Progenitor cell of endocrine pancreas (in vitro differentiated cells): ENCODE measurements around the gene DDO. TPM values are rescaled to one million over a fixed set of nuclear protein-coding genes. Genes with fewer than 3 reads are reported as not detected.

Source experiments
- DNase-seq: peaks from one replicate; pipeline ENCODE4 v3.0.0; 2021; ENCODE audit warnings: low spot score; ENCODE audit not compliant: unreplicated experiment
- H3K27ac Mint-ChIP-seq: 2 replicates; pipeline ENCODE4 v1.8.0; 2021; ENCODE audit warnings: mild to moderate bottlenecking, moderate library complexity, mixed read lengths
- H3K27me3 Mint-ChIP-seq: 2 replicates; pipeline ENCODE4 v1.8.0; 2021; ENCODE audit warnings: mixed read lengths
- H3K36me3 Mint-ChIP-seq: 2 replicates; pipeline ENCODE4 v1.8.0; 2022; ENCODE audit warnings: mixed read lengths; ENCODE audit not compliant: insufficient read depth
- H3K4me1 Mint-ChIP-seq: 2 replicates; pipeline ENCODE4 v1.8.0; 2021; ENCODE audit warnings: low read depth, mixed read lengths
- H3K4me3 Mint-ChIP-seq: 2 replicates; pipeline ENCODE4 v1.8.0; 2021; ENCODE audit warnings: low read depth, mild to moderate bottlenecking, moderate library complexity, mixed read lengths
- H3K9me3 Mint-ChIP-seq: 2 replicates; pipeline ENCODE4 v1.8.0; 2021; ENCODE audit warnings: low read depth, mixed read lengths
- CTCF ChIP-seq: fragments of 200-600 bp; sonication (generic); IDR thresholded peaks from one replicate; pipeline ENCODE4 v1.5.0; 2021; ENCODE audit warnings: antibody characterized with exemption, mild to moderate bottlenecking; ENCODE audit not compliant: unreplicated experiment
- long read RNA-seq: library from polyadenylated mRNA; unstranded; transcript quantifications from one replicate; pipeline ENCODE4 v2.0.0, GENCODE V29; 2020
- total RNA-seq: library from RNA; stranded (reverse); gene quantifications from 2 replicates; pipeline ENCODE4 v1.2.1, GENCODE V29; 2021

Gene DDO
- not detected in 2 replicates for total RNA-seq
- long read RNA-seq = 0 reads

- DNase-seq = no peak
- H3K27ac Mint-ChIP-seq = no peak within 1 kb of the TSS
- H3K27me3 Mint-ChIP-seq = no peaks in the 10 kb centered on the region
- no peak for TF ChIP-seq CTCF
- no peak within 1 kb of the TSS for H3K4me3 Mint-ChIP-seq
- H3K36me3 Mint-ChIP-seq = no peaks in the 10 kb centered on the region
- peaks cover 21% of the 10 kb centered on the region for H3K4me1 Mint-ChIP-seq
- H3K9me3 Mint-ChIP-seq = no peaks in the 10 kb centered on the region
Measured at GRCh38 chr6:110415086-110415916, at the start of gene DDO. DDO (minus strand) TSS chr6:110415575; CDS start chr6:110413462, 2,113 bp downstream.

GRCh38 chr6:110462884-110463481 is 47.6 kb upstream of the DDO start:
- DNase-seq = no peak
- no peak overlapping the region for H3K4me3 Mint-ChIP-seq

GRCh38 chr6:110461376-110461775 is 46.0 kb upstream of the DDO start:
- peaks cover 48% of the 10 kb centered on the region for H3K9me3 Mint-ChIP-seq
- H3K4me3 Mint-ChIP-seq = no peak overlapping the region
- H3K27me3 Mint-ChIP-seq = no peaks in the 10 kb centered on the region
- no peak overlapping the region for H3K27ac Mint-ChIP-seq
- TF ChIP-seq CTCF = no peak
- no peak for DNase-seq
- H3K36me3 Mint-ChIP-seq = no peaks in the 10 kb centered on the region
- H3K4me1 Mint-ChIP-seq = no peaks in the 10 kb centered on the region

More at GRCh38 chr6:110462884-110463481, 47.6 kb upstream of the DDO start:
- Mint-ChIP-seq H3K27ac (no peak overlapping the region), H3K9me3 (peaks cover 44% of the 10 kb centered on the region), H3K36me3 (no peaks in the 10 kb centered on the region), H3K27me3 (no peaks in the 10 kb centered on the region), H3K4me1 (no peaks in the 10 kb centered on the region)
- no peak for TF ChIP-seq CTCF

- peaks cover 31% of the 10 kb centered on the region for H3K9me3 Mint-ChIP-seq
- no peak for TF ChIP-seq CTCF
- no peak overlapping the region for H3K4me3 Mint-ChIP-seq
- no peaks in the 10 kb centered on the region for H3K36me3 Mint-ChIP-seq
- DNase-seq = no peak
- H3K27ac Mint-ChIP-seq = no peak overlapping the region
- H3K27me3 Mint-ChIP-seq = no peaks in the 10 kb centered on the region
- H3K4me1 Mint-ChIP-seq = no peaks in the 10 kb centered on the region
Measured at GRCh38 chr6:110459137-110459536, 43.8 kb upstream of the DDO start.

GRCh38 chr6:110458476-110458875 is 43.1 kb upstream of the DDO start:
- no peak overlapping the region for H3K4me3 Mint-ChIP-seq
- H3K36me3 Mint-ChIP-seq = no peaks in the 10 kb centered on the region
- no peaks in the 10 kb centered on the region for H3K27me3 Mint-ChIP-seq
- peaks cover 24% of the 10 kb centered on the region for H3K9me3 Mint-ChIP-seq
- no peak for DNase-seq
- H3K27ac Mint-ChIP-seq = no peak overlapping the region
- TF ChIP-seq CTCF = no peak
- no peaks in the 10 kb centered on the region for H3K4me1 Mint-ChIP-seq
